A549 treated with GW870086 at 1 μM for 4 hours (cell line): Measurements from ENCODE around the gene SERF2. TPM values are rescaled to one million over a fixed set of nuclear protein-coding genes. Genes with fewer than 3 reads are reported as not detected.

Source experiments
- total RNA-seq: library from RNA; stranded (reverse); fragments of 200-300 nt; extraction: Qiagen RNA extraction; gene quantifications from 5 replicates; pipeline ENCODE4 v1.2.3, GENCODE V29; 2022; ENCODE audit warnings: low read depth

Gene SERF2
- total RNA-seq, result 489 to 715 TPM (median 656 TPM) in 5 replicates

DNA sequence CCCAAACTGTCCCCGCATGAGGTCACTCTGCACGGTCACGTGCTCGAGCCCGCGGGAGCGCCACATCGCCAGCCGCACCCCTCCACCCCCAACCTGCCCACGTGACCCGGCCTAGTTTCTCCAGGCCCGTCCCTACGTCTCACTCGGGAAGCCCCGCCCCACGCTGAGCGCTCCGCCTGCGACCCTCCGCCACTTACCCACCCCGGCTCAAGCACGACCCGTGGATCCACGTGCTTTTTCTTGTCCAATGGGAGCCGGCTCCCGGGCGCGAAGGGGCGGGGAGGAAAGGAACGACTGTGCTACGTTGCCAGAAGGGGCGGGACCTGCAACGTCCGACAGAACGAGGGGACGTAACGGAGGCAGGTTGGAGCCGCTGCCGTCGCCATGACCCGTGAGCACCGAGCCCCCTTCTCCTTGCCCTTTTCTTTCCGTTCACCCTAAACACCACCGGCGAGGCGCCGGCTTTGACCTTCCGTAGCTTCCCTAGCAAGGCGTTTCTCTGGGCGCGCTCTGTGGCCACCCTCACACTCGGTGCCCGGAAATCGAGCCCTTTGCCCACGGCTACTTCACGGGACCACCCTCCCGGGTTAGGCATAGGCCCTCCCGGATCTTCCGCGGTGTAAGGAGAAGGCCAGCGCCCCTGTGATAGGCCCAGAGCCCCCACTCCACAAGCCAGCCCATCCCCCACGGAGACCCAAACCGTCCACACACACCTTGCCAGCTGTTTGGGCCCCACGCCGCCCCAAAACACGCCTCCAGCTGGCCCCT is at the start of gene SERF2:
SERF2 (plus strand) TSS at position 328 of the 768 bp plus-strand sequence; CDS start at position 385, 57 bp downstream.

DNA sequence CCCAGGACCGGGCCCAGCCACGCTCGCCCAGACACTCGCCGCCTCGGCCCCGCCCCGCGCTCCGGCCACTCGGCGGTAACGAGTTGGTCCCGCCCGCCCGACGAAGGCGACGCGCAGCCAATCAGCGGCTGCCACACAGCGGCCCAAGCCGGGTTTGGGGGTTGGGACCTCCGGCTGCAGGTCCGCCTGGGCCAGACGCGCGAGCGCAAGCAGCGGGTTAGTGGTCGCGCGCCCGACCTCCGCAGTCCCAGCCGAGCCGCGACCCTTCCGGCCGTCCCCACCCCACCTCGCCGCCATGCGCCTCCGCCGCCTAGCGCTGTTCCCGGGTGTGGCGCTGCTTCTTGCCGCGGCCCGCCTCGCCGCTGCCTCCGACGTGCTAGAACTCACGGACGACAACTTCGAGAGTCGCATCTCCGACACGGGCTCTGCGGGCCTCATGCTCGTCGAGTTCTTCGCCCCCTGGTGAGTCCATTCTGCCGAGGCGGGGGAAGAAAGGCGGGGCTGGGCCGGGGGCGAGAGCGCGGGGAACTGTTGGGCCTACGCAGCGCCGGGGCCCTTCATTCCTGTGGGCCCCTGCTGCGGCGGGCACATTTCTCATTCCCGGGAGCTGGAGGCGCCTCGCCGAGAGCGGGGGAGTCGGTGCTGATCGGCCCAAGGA is 45.7 kb upstream of the SERF2 start, which contains the start of gene PDIA3:
PDIA3 (plus strand) TSS at position 194 of the 658 bp plus-strand sequence; CDS start at position 296, 102 bp downstream.

DNA sequence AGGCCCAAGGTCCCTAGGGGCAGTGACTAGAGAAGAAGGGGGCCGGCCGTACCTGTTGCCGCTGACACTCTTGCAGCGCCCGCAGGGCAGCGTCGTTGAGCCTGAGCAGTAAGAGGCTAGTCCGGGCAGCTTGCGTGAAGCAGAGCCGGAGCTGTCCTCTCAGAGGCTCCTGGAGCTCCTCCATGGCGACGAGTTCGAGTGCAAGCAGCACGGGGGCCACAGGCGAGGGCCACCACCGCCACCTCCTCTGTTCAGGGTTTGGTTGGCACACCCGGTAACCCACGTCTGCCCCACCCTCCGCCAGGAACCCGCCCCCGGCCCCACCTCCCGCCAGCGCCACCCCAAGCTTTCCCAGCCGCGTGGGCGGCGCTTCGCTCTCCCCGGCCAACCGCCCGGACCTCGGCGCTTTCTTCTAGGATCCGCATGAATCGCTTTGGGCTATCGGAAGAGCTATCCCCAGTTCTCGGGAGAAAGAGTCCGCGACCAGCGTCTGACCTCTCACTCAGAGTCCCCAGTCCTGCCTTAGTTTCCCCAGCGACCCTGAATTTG is 15.3 kb upstream of the SERF2 start, which contains the start of gene ELL3:
ELL3 (minus strand) TSS at position 249 of the 549 bp plus-strand sequence; CDS start at position 184, 65 bp downstream.

DNA sequence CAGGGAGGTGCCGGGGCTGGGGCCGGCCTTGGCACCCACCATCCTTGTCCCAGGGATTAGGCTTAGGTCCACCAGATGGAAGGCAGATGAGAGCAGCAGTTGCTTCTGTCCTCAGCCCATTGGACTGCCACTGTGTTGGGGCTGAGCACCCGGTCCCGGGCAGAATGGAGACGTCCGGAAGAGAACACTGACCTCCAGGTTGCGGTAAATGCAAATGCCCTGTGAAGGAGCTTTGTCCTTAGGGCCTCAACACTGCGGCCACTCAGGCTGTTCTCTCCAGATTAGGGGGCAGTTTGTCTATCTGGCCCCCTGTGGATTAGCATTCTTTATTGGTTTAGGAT is 7.8 kb downstream of the SERF2 start, which contains the start of gene SERINC4:
SERINC4 (minus strand) TSS at position 276 of the 341 bp plus-strand sequence; CDS start at position 42, 234 bp downstream.

DNA sequence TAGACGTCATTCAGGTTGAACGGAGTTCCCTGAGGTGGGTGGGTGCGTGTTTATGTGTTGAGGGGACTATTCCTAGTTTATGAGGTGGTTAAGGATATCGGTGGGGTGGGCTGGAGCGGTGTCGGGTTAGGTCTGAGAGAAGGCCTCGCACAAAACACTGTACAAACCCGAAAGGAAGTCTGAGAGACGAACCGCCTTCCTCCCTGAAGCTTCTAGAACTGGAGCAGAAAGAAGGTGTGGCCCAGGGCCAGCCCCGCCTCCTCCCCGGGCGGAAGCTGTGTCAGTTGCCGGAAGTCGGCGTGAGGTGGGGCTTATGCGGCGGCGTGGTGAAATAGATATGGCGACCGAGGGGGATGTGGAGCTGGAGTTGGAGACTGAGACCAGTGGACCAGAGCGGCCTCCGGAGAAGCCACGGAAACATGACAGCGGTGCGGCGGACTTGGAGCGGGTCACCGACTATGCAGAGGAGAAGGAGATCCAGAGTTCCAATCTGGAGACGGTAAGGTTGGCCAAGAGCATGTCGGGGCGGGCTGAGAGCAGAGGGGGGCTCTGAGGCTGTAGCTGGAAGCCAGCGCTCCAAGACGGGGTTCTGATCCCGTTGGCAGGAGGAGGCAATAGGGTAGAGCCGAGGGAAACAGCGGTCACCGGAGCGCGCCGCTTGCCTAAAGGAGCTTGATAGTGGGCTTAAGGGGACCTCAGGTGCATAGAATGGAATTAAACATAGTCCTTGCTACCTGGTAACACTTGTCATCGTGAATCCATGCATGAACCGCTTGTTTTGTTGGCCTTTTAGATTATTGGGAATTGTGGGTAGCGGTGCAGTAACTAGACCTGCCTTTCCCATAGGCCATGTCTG is 8.4 kb downstream of the SERF2 start, which contains the start of gene HYPK:
HYPK (plus strand) TSS at position 314 of the 856 bp plus-strand sequence; CDS start at position 338, 24 bp downstream.

DNA sequence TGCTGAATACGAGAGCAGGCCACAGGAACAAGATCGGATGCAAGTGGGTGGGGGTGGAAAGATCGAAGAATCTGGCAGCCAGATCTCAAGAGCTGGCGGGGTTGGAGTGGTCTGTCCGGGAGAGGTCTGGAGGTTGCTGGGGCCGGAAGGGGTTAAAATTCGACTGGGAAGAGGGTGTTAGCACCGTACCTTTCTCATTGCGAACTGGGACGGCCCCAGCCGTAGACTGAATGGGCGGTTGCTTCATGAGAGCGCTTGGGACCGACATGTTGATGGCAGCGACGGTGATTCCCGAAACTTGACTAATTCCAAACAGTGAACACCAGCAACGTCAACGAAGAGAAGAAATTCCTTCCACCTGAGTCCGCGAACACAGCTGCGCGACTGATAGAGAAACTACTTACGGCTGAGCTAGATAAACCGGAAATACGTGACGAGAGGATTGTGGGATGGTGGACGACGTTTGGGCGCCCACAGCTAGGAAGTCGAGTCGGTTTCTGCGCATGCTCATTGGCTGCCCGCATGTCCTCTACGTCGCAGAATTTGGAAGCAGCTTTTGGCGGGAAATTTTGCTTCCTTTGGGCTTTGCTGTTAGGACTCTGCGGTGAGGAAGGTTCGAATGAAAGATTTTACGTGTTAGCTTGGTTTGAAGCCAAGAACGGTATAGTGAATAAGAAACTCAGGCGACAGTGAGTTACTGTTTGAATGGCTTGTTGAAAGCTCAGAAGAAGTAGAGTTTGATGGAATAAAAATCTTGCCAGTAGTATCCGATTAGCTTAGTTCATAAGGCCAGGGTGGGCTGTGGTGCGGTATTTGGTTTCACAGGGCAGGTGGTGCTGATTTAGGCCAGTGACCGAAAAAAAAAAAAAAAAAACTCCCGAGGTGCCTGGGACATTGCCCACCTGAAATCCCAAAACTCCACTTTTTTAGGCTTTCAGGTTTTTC is 32.5 kb downstream of the SERF2 start, which contains the start of gene MFAP1:
MFAP1 (minus strand) TSS at position 389 of the 945 bp plus-strand sequence; CDS start at position 268, 121 bp downstream.

DNA sequence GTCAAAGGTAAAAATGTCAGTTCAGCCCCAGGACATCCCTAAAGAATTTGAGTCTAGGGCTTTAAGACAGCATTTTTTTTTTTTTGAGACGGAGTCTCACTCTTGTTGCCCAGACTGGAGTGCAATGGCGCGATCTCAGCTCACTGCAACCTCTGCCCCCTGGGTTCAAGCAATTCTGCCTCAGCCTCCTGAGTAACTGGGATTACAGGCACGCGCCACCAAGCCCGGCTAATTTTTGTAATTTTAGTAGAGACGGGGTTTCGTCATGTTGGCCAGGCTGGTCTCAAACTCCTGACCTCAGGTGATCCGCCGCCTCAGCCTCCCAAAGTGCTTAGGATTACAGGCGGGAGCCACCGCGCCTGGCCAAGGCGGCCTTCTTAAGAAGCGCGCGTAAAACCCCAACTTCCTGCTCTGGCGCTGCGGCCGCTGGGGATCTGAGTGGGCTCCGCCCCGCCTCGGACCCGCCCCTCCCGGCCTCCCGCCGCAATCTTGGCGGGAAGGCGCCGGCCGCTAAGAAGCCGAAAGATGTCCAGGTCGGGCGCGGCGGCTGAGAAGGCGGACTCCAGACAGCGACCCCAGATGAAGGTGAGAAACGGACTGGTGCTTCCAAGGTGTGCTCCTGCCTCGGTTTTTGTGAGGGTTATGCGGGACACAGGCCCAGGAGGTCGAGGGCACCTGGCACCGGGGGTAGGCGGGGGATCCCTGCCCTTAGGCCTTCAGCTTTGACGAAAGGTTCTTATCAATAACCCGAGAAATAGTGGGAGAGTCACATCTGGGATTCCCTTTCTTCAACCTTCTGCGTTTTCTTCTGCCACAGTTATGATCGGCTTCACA is 34.6 kb downstream of the SERF2 start, which contains the start of gene WDR76:
WDR76 (plus strand) TSS at position 495 of the 834 bp plus-strand sequence; CDS start at position 526, 31 bp downstream.

Other genes starting within 250 kb of the SERF2 start
- 5.0 to 8.2 TPM (median 6.5 TPM) in 5 replicates for gene PPIP5K1, start 202.1 kb upstream of the SERF2 start, total RNA-seq
- 2.6 to 5.5 TPM (median 4.8 TPM) in 5 replicates for gene CKMT1B, start 198.3 kb upstream of the SERF2 start, total RNA-seq
- gene STRC, start 173.5 kb upstream of the SERF2 start, total RNA-seq, result 0.03 to 0.20 TPM (median 0.10 TPM) in 4 of 5 replicates, not detected in the other
- 0.34 to 1.4 TPM (median 0.66 TPM) in 5 replicates for gene CATSPER2, start 143.5 kb upstream of the SERF2 start, total RNA-seq
- 1.8 to 4.5 TPM (median 2.3 TPM) in 5 replicates for gene CKMT1A, start 98.5 kb upstream of the SERF2 start, total RNA-seq
- gene PDIA3, start 45.9 kb upstream of the SERF2 start, total RNA-seq, result 250 to 364 TPM (median 349 TPM) in 5 replicates
- gene ELL3, start 15.4 kb upstream of the SERF2 start, total RNA-seq, result 1.3 to 2.4 TPM (median 1.7 TPM) in 5 replicates
- gene SERINC4, start 7.9 kb downstream of the SERF2 start, total RNA-seq, result not detected in 5 replicates
- gene HYPK, start 8.3 kb downstream of the SERF2 start, total RNA-seq, result 3.1 to 9.2 TPM (median 4.2 TPM) in 5 replicates
- gene MFAP1, start 32.4 kb downstream of the SERF2 start, total RNA-seq, result 23.8 to 26.5 TPM (median 23.9 TPM) in 5 replicates
- gene WDR76, start 34.7 kb downstream of the SERF2 start, total RNA-seq, result 11.6 to 13.7 TPM (median 12.7 TPM) in 5 replicates